ENCODE results near the gene GCKR. TPM values are rescaled to one million over a fixed set of nuclear protein-coding genes. Genes with fewer than 3 reads are reported as not detected.
A peak's percentile ranks its signal among the peaks of the same experiment; 100 is the strongest.
"Not testable (repeated sequence)": the region's sequence is repeated elsewhere in the genome, so short reads cannot be mapped to it uniquely, and the experiment has no call there.

Gene GCKR
- total RNA-seq, 1 experiment from 2014 or later: 3.4 TPM

DNA sequence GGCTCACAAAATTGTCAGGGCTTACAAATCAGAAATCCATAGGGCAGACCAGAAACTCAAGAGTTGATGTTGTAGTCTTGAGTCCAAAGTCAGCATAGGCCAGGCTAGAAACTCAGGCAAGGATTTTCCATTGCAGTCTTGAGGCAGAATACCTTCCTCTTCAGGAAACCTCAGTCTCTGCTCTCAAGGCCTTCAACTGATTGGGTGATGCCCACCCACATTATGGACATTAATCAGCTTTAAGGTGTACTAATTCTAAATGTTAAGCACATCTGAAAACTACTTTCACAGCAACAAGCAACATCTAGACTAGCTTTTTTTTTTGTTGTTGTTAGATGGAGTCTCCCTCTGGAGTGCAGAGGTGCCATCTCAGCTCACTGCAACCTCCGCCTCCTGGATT, 54.9 kb downstream of the GCKR start:
- Histone ChIP-seq H3K27me3 (ENCODE audit: insufficient read depth, low read depth) (no peaks in the 10 kb centered on the region), H3K9me3 (ENCODE audit: insufficient read depth, low read depth) (no peaks in the 10 kb centered on the region), H3K36me3 (ENCODE audit: low read depth) (no peaks in the 10 kb centered on the region), H4K20me1 (ENCODE audit: insufficient read depth) (no peaks in the 10 kb centered on the region), H3K79me2 (ENCODE audit: low read depth) (no peaks in the 10 kb centered on the region), H2AFZ (no peak overlapping the region), H3K4me2 (no peak overlapping the region), H3K4me1 (replicated peaks; ENCODE audit: insufficient read depth) (peaks cover 11% of the 10 kb centered on the region), H3K4me3 (no peak overlapping the region), H3K9me2 (ENCODE audit: insufficient read depth) (no peaks in the 10 kb centered on the region), H3K27ac (no peak overlapping the region), H3F3A (ENCODE audit: insufficient read depth, low read depth) (no peaks in the 10 kb centered on the region)
- intact Hi-C loops (cut with micrococcal nuclease; ENCODE audit: unreplicated experiment): no loop called here
- BruUV-seq (replicated peaks): no TSS peak
- no peak for TF ChIP-seq EZH2 (IDR thresholded peaks at IDR 0.05; ENCODE audit: low read depth)
- TF ChIP-seq, protein P1, sequence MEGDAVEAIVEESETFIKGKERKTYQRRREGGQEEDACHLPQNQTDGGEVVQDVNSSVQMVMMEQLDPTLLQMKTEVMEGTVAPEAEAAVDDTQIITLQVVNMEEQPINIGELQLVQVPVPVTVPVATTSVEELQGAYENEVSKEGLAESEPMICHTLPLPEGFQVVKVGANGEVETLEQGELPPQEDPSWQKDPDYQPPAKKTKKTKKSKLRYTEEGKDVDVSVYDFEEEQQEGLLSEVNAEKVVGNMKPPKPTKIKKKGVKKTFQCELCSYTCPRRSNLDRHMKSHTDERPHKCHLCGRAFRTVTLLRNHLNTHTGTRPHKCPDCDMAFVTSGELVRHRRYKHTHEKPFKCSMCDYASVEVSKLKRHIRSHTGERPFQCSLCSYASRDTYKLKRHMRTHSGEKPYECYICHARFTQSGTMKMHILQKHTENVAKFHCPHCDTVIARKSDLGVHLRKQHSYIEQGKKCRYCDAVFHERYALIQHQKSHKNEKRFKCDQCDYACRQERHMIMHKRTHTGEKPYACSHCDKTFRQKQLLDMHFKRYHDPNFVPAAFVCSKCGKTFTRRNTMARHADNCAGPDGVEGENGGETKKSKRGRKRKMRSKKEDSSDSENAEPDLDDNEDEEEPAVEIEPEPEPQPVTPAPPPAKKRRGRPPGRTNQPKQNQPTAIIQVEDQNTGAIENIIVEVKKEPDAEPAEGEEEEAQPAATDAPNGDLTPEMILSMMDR (conservative IDR thresholded peaks at IDR 0.05): no peak
- no peak for DNase-seq
- POLR2A ChIA-PET (ENCODE audit: unreplicated experiment): no interaction called here
- CTCF ChIA-PET: no interaction called here

DNA sequence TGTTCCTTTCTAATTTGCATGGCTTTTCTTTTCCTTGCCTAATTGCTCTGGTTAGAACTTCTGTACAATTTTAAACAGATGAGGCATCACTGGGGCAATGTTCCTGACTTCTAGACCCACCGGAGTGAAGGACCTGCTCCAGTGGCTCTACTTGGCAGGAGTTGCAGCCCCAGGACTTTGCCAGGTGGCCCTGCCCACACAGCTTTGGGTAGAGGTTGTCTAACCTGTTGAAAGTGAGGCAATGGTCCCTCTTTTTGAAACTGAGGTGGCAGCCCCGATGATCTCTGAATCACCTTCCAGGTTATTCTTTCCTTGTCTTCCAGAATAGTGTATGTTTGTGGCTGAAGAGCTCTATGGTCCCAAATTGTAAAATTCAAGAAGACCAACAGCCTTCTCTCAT, 56.3 kb downstream of the GCKR start:
- Histone ChIP-seq H3K4me2 (peak overlapping the region; percentile 13), H3K36me3 (ENCODE audit: low read depth) (no peaks in the 10 kb centered on the region), H3K9me3 (ENCODE audit: insufficient read depth, low read depth) (no peaks in the 10 kb centered on the region), H4K20me1 (ENCODE audit: insufficient read depth) (no peaks in the 10 kb centered on the region), H3K79me2 (ENCODE audit: low read depth) (no peaks in the 10 kb centered on the region), H2AFZ (no peak overlapping the region), H3K4me3 (no peak overlapping the region), H3F3A (ENCODE audit: insufficient read depth, low read depth) (no peaks in the 10 kb centered on the region), H3K4me1 (replicated peaks; ENCODE audit: insufficient read depth) (peaks cover 11% of the 10 kb centered on the region), H3K9me2 (ENCODE audit: insufficient read depth) (no peaks in the 10 kb centered on the region), H3K27me3 (ENCODE audit: insufficient read depth, low read depth) (no peaks in the 10 kb centered on the region), H3K27ac (no peak overlapping the region)
- no TSS peak for BruUV-seq (replicated peaks)
- ChIA-PET POLR2A (ENCODE audit: unreplicated experiment) (no interaction called here), CTCF (no interaction called here)
- intact Hi-C loops (cut with micrococcal nuclease; ENCODE audit: unreplicated experiment): no loop called here
- peak; percentile 8 to 67 for DNase-seq
- TF ChIP-seq EZH2 (IDR thresholded peaks at IDR 0.05; ENCODE audit: low read depth): no peak
- TF ChIP-seq, protein P1 (conservative IDR thresholded peaks at IDR 0.05): no peak

DNA sequence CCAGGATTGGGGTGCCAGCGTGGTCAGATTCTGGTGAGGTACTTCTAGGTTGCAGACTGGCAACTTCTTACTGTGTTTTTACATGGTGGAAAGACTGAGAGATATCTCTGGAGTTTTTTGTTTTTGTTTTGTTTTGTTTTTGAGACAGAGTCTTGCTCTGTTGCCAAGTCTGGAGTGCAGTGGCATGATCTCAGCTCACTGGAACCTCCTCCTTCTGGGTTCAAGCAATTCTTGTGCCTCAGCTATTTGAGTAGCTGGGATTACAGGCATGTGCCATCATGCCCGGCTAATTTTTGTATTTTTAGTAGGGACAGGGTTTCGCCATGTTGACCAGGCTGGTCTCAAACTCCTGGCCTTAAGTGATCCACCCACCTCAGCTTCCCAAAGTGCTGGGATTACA, 57.8 kb downstream of the GCKR start:
- H3K27ac ChIP-seq; H3K79me2 ChIP-seq (ENCODE audit: low read depth); DNase-seq; H3K27me3 ChIP-seq (ENCODE audit: insufficient read depth, low read depth); H3K9me3 ChIP-seq (ENCODE audit: insufficient read depth, low read depth); H3K9me2 ChIP-seq (ENCODE audit: insufficient read depth); H3F3A ChIP-seq (ENCODE audit: insufficient read depth, low read depth); H3K36me3 ChIP-seq (ENCODE audit: low read depth); H2AFZ ChIP-seq; POLR2A ChIA-PET (ENCODE audit: unreplicated experiment); H3K4me3 ChIP-seq; intact Hi-C loops (cut with micrococcal nuclease; ENCODE audit: unreplicated experiment); H3K4me2 ChIP-seq; H4K20me1 ChIP-seq (ENCODE audit: insufficient read depth); BruUV-seq (replicated peaks); CTCF ChIA-PET: not testable (repeated sequence)
- peaks cover 11% of the 10 kb centered on the region for H3K4me1 ChIP-seq (replicated peaks; ENCODE audit: insufficient read depth)

DNA sequence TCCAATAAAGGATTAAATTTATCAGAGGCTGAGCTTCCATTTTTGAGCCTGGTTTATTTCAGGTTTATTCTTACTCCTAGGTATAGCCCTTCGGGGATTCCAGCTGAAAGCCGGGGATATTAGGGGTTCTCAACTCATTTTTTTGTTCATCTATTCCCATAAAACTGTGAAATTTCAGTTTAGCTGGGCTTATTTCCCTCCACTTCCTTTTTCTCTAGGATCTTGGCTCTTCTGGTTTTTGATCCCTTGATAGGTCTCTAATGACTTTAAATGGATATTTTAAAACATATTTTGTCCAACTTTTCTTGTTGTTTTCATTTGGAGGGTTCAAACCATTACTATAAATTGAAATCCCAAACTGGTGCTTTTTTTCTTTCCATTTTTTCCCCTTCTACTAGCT, 62.6 kb downstream of the GCKR start:
- Histone ChIP-seq H3K4me3 (no peak overlapping the region), H3K4me1 (replicated peaks; ENCODE audit: insufficient read depth) (no peaks in the 10 kb centered on the region), H3K9me3 (ENCODE audit: insufficient read depth, low read depth) (no peaks in the 10 kb centered on the region), H3K9me2 (ENCODE audit: insufficient read depth) (no peaks in the 10 kb centered on the region), H3F3A (ENCODE audit: insufficient read depth, low read depth) (no peaks in the 10 kb centered on the region), H4K20me1 (ENCODE audit: insufficient read depth) (no peaks in the 10 kb centered on the region), H3K27ac (no peak overlapping the region), H3K36me3 (ENCODE audit: low read depth) (no peaks in the 10 kb centered on the region), H3K79me2 (ENCODE audit: low read depth) (no peaks in the 10 kb centered on the region), H3K27me3 (ENCODE audit: insufficient read depth, low read depth) (no peaks in the 10 kb centered on the region), H2AFZ (no peak overlapping the region), H3K4me2 (no peak overlapping the region)
- DNase-seq: no peak
- POLR2A ChIA-PET (ENCODE audit: unreplicated experiment): interaction anchor here (0.6 kb wide), 1 partner anchor 68 kb away, joined by 6 read pairs; no protein-coding TSS in a partner anchor
- intact Hi-C loops (cut with micrococcal nuclease; ENCODE audit: unreplicated experiment): no loop called here
- TF ChIP-seq, protein P1 (conservative IDR thresholded peaks at IDR 0.05): no peak
- TF ChIP-seq EZH2 (IDR thresholded peaks at IDR 0.05; ENCODE audit: low read depth): no peak
- BruUV-seq (replicated peaks): no TSS peak
- CTCF ChIA-PET: no interaction called here
